ENCODE measurements around the gene SCN9A.
"Not testable (repeated sequence)": the region's sequence is repeated elsewhere in the genome, so short reads cannot be mapped to it uniquely, and the experiment has no call there.

Gene SCN9A

GRCh38 chr2:166332106-166332505 lies 43.6 kb downstream of the SCN9A start:
- no peak for DNase-seq

- DNase-seq = no peak
These were observed 44.3 kb downstream of the SCN9A start for GRCh38 chr2:166331468-166331867.

- no peak for DNase-seq
These were observed 46.3 kb downstream of the SCN9A start for GRCh38 chr2:166329465-166329864.

- no peak for DNase-seq
These were observed 47.6 kb downstream of the SCN9A start for GRCh38 chr2:166328147-166328546.

- no peak for DNase-seq
These were observed 54.7 kb downstream of the SCN9A start for GRCh38 chr2:166321076-166321475.

GRCh38 chr2:166314022-166314759 lies 61.6 kb downstream of the SCN9A start:
- no peak for DNase-seq

GRCh38 chr2:166312863-166313262 lies 62.9 kb downstream of the SCN9A start:
- not testable (repeated sequence) for DNase-seq

GRCh38 chr2:166307326-166307725 lies 68.4 kb downstream of the SCN9A start:
- DNase-seq = no peak

- no peak for DNase-seq
These were observed 71.1 kb downstream of the SCN9A start for GRCh38 chr2:166304656-166305055.

GRCh38 chr2:166302036-166302435 lies 73.7 kb downstream of the SCN9A start:
- no peak for DNase-seq

GRCh38 chr2:166297951-166298350 lies 77.8 kb downstream of the SCN9A start:
- DNase-seq = no peak

GRCh38 chr2:166293984-166294383 lies 81.8 kb downstream of the SCN9A start:
- no peak for DNase-seq

- DNase-seq = no peak
These were observed 90.5 kb downstream of the SCN9A start for GRCh38 chr2:166285215-166285614.

- no peak for DNase-seq
These were observed 91.4 kb downstream of the SCN9A start for GRCh38 chr2:166284359-166284758.

GRCh38 chr2:166282154-166282553 lies 93.6 kb downstream of the SCN9A start:
- DNase-seq = peak; percentile 1

- DNase-seq = no peak
These were observed 96.9 kb downstream of the SCN9A start for GRCh38 chr2:166278856-166279255.

GRCh38 chr2:166270376-166270775 lies 105.4 kb downstream of the SCN9A start:
- no peak for DNase-seq

GRCh38 chr2:166269322-166269721 lies 106.4 kb downstream of the SCN9A start:
- DNase-seq = no peak

GRCh38 chr2:166257859-166258258 lies 117.9 kb downstream of the SCN9A start:
- DNase-seq = no peak

GRCh38 chr2:166256896-166257295 lies 118.8 kb downstream of the SCN9A start:
- no peak for DNase-seq

- DNase-seq = no peak
These were observed 126.4 kb downstream of the SCN9A start for GRCh38 chr2:166249318-166249717.

GRCh38 chr2:166246901-166247300 lies 128.8 kb downstream of the SCN9A start:
- DNase-seq = no peak

- DNase-seq = no peak
These were observed 133.4 kb downstream of the SCN9A start for GRCh38 chr2:166242309-166242708.

GRCh38 chr2:166240387-166241313 lies 135.1 kb downstream of the SCN9A start:
- DNase-seq = no peak
